Duodenal mucosa (tissue), 2 donors: ENCODE results near the gene SLC7A14.

ENCODE experiments used
- H3K27ac ChIP-seq: one replicate; pipeline ENCODE4 v1.7.0; 2013; ENCODE audit warnings: low read depth, low read length
- H3K27me3 ChIP-seq, 2 donors: one replicate each; pipeline ENCODE4 v1.7.0; 2013; ENCODE audit warnings: low read length in 2 of 2, control low read depth in 1 of 2; ENCODE audit not compliant: insufficient read depth in 2 of 2, control insufficient read depth in 1 of 2
- H3K36me3 ChIP-seq, 2 donors: one replicate each; pipeline ENCODE4 v1.7.0; 2013; ENCODE audit warnings: low read length in 2 of 2, control low read depth in 1 of 2; ENCODE audit not compliant: insufficient read depth in 2 of 2, control insufficient read depth in 1 of 2
- H3K4me1 ChIP-seq, 2 donors: one replicate each; pipeline ENCODE4 v1.7.0; 2013; ENCODE audit warnings: low read length in 2 of 2, control low read depth in 1 of 2; ENCODE audit not compliant: insufficient read depth in 2 of 2, control insufficient read depth in 1 of 2
- H3K4me3 ChIP-seq, 2 donors: one replicate each; pipeline ENCODE4 v1.7.0; 2013; ENCODE audit warnings: low read length in 2 of 2, low read depth in 1 of 2
- H3K9ac ChIP-seq, 2 donors: one replicate each; pipeline ENCODE4 v1.7.0; 2013; ENCODE audit warnings: low read length in 2 of 2, low read depth in 1 of 2
- H3K9me3 ChIP-seq, 2 donors: one replicate each; pipeline ENCODE4 v1.7.0; 2013; ENCODE audit warnings: low read length in 2 of 2, control low read depth in 1 of 2; ENCODE audit not compliant: control insufficient read depth in 1 of 2

Gene SLC7A14

DNA sequence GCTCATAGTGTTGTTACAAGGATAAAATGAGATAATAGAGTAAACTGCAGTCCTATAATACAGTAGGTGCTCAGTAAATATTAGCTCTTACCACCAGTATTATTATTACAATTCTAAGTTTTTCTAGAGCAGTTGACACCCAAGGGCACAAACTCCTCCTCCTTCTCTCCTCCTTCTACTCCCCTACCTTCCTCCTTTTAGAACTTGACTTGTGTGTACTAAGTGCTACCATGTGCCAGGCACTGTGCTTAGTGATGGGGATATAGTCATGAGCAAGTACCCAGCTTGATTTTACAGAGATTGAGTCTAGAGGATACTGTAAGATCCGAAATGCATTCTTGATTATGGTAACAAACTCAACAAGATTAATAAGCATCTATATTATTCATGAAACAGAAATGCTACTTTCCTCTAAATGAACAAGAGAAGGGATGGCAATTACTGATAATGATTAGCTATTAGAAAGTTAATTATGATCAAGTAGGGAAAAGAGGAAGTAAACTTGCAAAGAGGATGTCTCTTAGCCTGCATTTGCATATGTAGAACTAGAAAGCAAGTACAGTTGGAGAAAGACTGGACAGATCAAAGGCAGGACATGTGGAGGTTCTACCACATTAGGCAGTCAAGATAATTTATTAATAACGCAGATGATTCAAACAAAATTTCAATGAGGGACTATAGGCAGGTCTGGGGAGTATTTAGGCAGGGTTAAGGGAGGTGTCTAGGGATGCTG, 94.9 kb downstream of the SLC7A14 start:
- H3K27me3 ChIP-seq = no peaks in the 10 kb centered on the region
- H3K4me3 ChIP-seq = no peak overlapping the region
- no peak overlapping the region for H3K27ac ChIP-seq
- H3K9ac ChIP-seq = no peak overlapping the region
- no peaks in the 10 kb centered on the region for H3K4me1 ChIP-seq
- H3K36me3 ChIP-seq = no peaks in the 10 kb centered on the region
- H3K9me3 ChIP-seq = no peaks in the 10 kb centered on the region

DNA sequence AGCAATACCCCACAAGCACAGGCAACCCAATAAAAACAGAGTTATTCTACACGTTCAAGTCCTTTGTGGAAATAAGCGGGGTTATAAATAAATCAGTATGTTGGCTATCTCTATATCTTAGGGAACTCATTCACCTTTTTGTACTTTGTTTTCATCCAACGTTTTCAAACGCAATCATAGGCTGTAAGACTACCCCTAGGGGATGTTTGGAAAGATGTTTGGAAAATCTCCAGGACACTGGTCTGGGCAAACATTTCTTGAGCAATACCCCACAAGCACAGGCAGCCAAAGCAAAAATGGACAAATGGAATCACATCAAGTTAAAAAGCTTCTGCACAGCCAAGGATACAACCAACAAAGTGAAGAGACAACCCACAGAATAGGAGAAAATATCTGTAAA, 97.1 kb downstream of the SLC7A14 start:
- Histone ChIP-seq H3K4me1 (no peaks in the 10 kb centered on the region), H3K27me3 (no peaks in the 10 kb centered on the region), H3K27ac (no peak overlapping the region), H3K9ac (no peak overlapping the region), H3K9me3 (no peaks in the 10 kb centered on the region), H3K36me3 (no peaks in the 10 kb centered on the region), H3K4me3 (no peak overlapping the region)

DNA sequence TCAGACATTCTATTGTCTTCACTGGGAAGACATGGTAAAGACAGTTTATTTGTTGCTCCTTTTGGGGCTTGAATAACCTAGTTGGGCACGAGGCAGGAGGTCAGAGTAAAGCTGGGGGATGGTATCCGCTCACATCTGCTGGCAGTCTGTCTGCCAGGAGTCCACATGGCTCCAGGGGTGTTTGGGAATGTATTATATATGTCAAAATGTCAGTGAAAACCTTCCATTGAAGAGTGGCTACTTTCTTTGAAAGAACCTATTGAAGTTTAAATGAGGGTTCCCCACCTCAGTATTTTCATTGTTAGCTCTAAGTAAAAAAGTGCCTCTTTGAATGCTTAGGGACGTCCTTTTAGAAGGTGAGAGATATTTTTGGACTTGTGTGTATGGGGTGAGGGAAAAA, 98.8 kb downstream of the SLC7A14 start:
- H3K27ac ChIP-seq = no peak overlapping the region
- no peak overlapping the region for H3K4me3 ChIP-seq
- H3K36me3 ChIP-seq = no peaks in the 10 kb centered on the region
- H3K9me3 ChIP-seq = no peaks in the 10 kb centered on the region
- no peaks in the 10 kb centered on the region for H3K4me1 ChIP-seq
- no peak overlapping the region for H3K9ac ChIP-seq
- H3K27me3 ChIP-seq = no peaks in the 10 kb centered on the region

GRCh38 chr3:170486398-170486797, 99.5 kb downstream of the SLC7A14 start:
- Histone ChIP-seq H3K9me3 (no peaks in the 10 kb centered on the region), H3K4me1 (no peaks in the 10 kb centered on the region), H3K9ac (no peak overlapping the region)

GRCh38 chr3:170485696-170486095, 100.2 kb downstream of the SLC7A14 start:
- no peak overlapping the region for H3K4me3 ChIP-seq
- no peaks in the 10 kb centered on the region for H3K4me1 ChIP-seq
- H3K27me3 ChIP-seq = no peaks in the 10 kb centered on the region
- H3K9ac ChIP-seq = no peak overlapping the region
- H3K27ac ChIP-seq = no peak overlapping the region
- H3K9me3 ChIP-seq = no peaks in the 10 kb centered on the region
- H3K36me3 ChIP-seq = no peaks in the 10 kb centered on the region

More at GRCh38 chr3:170486398-170486797, 99.5 kb downstream of the SLC7A14 start:
- no peaks in the 10 kb centered on the region for H3K36me3 ChIP-seq
- H3K27ac ChIP-seq = no peak overlapping the region
- no peaks in the 10 kb centered on the region for H3K27me3 ChIP-seq
- no peak overlapping the region for H3K4me3 ChIP-seq

GRCh38 chr3:170485294-170485693, 100.6 kb downstream of the SLC7A14 start:
- no peak overlapping the region for H3K27ac ChIP-seq
- H3K4me3 ChIP-seq = no peak overlapping the region
- H3K27me3 ChIP-seq = no peaks in the 10 kb centered on the region
- no peaks in the 10 kb centered on the region for H3K36me3 ChIP-seq
- H3K9me3 ChIP-seq = no peaks in the 10 kb centered on the region
- no peak overlapping the region for H3K9ac ChIP-seq
- no peaks in the 10 kb centered on the region for H3K4me1 ChIP-seq

DNA sequence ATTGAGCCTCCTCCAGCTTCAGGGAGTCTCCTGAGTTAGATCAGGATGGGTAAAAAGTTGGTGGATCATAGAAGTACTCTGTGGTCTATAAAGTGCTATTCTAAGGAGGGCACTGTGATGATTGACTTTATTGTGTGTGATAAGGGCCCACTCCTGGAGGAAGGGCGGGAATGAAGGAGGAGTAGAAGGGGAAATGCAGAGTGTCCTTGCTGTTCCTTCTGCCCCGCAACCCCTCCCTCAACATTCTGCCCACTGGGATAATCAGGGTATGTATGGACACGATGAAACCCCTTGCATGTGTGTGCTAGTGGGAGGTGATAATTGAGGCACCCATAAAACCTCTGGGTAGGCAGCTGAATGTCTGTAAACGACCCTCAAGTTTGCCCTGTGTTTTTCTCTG, 101.0 kb downstream of the SLC7A14 start:
- Histone ChIP-seq H3K27me3 (no peaks in the 10 kb centered on the region), H3K27ac (no peak overlapping the region), H3K36me3 (no peaks in the 10 kb centered on the region), H3K4me3 (no peak overlapping the region), H3K4me1 (no peaks in the 10 kb centered on the region), H3K9ac (no peak overlapping the region), H3K9me3 (no peaks in the 10 kb centered on the region)

DNA sequence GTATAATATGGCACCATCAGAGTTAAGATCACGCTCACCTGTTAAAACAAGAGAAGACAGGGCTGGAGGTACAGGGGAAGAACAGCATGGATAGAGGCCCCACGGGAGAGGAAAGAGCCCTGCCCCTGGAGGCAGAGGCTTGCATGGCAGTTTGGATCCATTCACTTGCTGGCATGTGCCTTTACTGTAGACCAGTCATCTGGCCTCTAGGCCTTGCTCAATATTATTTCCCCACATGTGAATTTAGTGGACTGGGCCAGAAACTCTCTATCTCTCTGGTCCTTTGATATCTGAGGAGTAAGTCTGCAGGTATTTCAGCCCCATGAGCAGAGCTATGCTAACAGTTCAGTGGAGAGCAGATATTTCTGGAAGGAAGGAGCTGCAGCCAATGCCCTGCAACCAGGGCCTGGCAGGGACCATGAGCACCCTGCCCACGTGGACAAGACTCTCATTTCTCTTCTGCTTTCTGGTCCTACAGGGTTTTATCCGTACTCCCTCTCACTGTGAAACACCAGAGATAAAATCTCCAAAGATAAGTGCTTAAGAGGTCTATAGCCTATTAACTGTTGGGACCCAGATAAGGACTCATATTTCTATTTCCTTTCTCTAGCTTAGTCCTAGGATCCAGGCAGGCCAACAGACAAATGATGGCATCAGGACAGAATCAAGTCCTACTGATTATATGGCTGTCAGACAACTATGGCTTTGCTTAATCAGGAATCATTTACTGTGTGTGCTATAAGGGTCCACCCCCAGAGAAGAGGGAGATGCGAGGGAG, 102.2 kb downstream of the SLC7A14 start:
- Histone ChIP-seq H3K36me3 (no peaks in the 10 kb centered on the region), H3K9me3 (no peaks in the 10 kb centered on the region), H3K27me3 (no peaks in the 10 kb centered on the region), H3K4me3 (no peak overlapping the region), H3K9ac (no peak overlapping the region), H3K27ac (no peak overlapping the region), H3K4me1 (no peaks in the 10 kb centered on the region)

DNA sequence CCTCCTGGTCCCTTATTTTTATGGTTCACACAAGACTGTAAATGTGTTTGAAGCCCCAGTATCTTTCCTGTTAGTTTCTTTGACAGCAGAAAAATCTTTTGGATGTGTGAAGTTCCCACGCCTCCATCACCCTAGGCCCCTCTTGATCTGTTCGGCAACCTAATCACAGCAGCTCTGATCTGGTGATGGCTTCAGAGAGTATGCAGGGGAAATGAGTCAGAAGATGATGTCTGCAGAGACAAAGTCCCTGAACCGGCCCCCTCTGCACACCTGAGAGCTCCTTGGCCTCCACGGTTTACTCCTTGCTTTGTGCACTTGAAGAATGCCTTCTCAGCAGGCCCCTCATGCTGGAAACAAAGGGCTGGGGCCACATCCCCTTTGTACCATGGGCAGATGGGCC, 103.7 kb downstream of the SLC7A14 start:
- H3K27me3 ChIP-seq = no peaks in the 10 kb centered on the region
- H3K4me3 ChIP-seq = no peak overlapping the region
- H3K36me3 ChIP-seq = no peaks in the 10 kb centered on the region
- no peaks in the 10 kb centered on the region for H3K9me3 ChIP-seq
- H3K27ac ChIP-seq = no peak overlapping the region
- no peak overlapping the region for H3K9ac ChIP-seq
- H3K4me1 ChIP-seq = no peaks in the 10 kb centered on the region

DNA sequence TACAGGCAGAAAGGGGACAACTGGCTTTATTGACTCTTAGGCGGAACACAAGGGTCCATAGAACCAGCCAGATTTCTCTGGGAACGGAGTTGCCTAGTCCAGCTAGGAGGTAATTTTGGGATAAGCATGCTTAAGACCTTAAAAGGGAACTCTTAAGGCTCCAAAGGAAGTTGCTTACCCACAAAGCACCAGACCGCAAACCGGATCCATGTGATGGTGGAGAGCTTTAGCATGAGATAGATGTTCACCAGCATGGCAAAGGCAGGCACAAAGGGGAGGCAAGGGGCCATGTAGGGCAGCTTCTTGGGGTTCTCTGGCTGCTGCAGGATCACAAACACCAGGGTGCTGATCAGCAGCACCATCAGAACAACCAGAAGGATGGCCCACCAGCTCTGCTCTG, 105.8 kb downstream of the SLC7A14 start:
- H3K27me3 ChIP-seq = no peaks in the 10 kb centered on the region
- no peaks in the 10 kb centered on the region for H3K9me3 ChIP-seq
- H3K36me3 ChIP-seq = no peaks in the 10 kb centered on the region
- no peak overlapping the region for H3K27ac ChIP-seq
- no peak overlapping the region for H3K9ac ChIP-seq
- no peaks in the 10 kb centered on the region for H3K4me1 ChIP-seq
- H3K4me3 ChIP-seq = no peak overlapping the region
